SU-DHL-6 (cell line): ENCODE data around the gene ARHGAP26.

Source experiments
- EZH2phosphoT487 ChIP-seq: fragments of 200-600 bp; sonication (generic), shearing (Covaris generic); conservative IDR thresholded peaks from 2 replicates; pipeline ENCODE4 v1.6.1; 2018; ENCODE audit warnings: mild to moderate bottlenecking, antibody characterized with exemption, low read length, moderate library complexity, mixed read lengths
- TF ChIP-seq, protein P1 (sequence below): fragments of 200-600 bp; sonication (generic); IDR thresholded peaks from one replicate; pipeline ENCODE4 v1.5.1; 2017; ENCODE audit warnings: antibody characterized with exemption, mild to moderate bottlenecking, low read length, moderate library complexity; ENCODE audit not compliant: insufficient read depth, poor library complexity, severe bottlenecking

DNA sequence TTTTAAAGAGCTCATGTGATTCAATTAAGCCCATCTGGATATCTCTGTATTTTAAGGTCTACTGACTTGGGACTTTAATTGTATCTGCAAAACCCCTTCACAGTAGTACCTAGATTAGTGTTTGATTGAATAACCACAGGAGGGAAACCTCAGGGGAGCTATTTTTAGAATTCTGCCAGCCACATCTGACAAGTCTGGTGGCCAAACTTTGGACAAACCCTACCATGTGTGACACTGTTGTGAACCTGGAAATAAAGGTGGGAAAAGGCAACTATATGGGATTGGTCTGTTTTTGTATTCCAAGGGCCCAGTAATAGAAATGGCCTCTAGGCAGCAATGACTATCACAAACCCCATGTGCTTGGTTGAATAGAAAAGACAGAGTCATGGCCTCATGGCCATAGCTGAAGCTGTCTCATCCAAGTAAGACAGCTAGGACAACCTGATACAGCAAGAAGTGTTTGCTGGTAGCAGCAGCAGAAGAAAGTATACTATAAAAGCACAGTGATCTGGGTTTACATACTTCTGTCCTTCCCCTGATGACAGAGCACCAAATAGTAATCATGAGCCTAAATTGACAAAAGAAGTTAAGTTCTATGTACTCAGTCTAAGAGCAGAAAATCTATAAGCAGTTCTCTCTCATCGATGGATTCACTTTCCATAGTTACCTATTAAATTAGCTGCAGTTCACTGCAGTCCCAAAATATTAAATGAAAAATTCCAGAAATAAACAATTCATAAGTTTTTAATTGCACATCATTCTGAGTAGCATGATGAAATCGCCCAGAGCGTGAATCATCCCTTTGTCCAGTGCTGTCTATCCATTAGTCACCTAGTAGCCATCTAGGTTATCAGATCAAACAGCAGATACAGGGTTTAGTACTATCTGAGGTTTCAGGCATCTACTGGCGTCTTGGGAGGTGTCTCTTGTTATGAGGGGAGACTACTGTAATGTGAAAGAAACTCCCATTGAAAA, 189.8 kb downstream of the ARHGAP26 start:
- TF ChIP-seq, protein P1, sequence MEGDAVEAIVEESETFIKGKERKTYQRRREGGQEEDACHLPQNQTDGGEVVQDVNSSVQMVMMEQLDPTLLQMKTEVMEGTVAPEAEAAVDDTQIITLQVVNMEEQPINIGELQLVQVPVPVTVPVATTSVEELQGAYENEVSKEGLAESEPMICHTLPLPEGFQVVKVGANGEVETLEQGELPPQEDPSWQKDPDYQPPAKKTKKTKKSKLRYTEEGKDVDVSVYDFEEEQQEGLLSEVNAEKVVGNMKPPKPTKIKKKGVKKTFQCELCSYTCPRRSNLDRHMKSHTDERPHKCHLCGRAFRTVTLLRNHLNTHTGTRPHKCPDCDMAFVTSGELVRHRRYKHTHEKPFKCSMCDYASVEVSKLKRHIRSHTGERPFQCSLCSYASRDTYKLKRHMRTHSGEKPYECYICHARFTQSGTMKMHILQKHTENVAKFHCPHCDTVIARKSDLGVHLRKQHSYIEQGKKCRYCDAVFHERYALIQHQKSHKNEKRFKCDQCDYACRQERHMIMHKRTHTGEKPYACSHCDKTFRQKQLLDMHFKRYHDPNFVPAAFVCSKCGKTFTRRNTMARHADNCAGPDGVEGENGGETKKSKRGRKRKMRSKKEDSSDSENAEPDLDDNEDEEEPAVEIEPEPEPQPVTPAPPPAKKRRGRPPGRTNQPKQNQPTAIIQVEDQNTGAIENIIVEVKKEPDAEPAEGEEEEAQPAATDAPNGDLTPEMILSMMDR, result no peak
- TF ChIP-seq EZH2phosphoT487, result no peak
